Mucosa of descending colon (tissue), 3 donors: ENCODE results near the gene PPDPF. TPM values are rescaled to one million over a fixed set of nuclear protein-coding genes. Genes with fewer than 3 reads are reported as not detected.
A peak's percentile ranks its signal among the peaks of the same experiment; 100 is the strongest.

ENCODE experiments used
- ATAC-seq: fragments of 200-7000 bp; cut with Tn5 transposase; one replicate; pipeline ENCODE4 v1.9.1; 2020; ENCODE audit warnings: mild to moderate bottlenecking, moderate library complexity
- DNase-seq, 3 donors: peaks; one replicate each; pipeline ENCODE4 v3.0.0-alpha.2; 2020
- H3K36me3 ChIP-seq: fragments of 200-600 bp; one replicate; pipeline ENCODE4 v1.8.0; 2021; ENCODE audit warnings: low read depth, mild to moderate bottlenecking
- H3K4me1 ChIP-seq: fragments of 200-600 bp; one replicate; pipeline ENCODE4 v1.8.0; 2021; ENCODE audit warnings: low read depth, mild to moderate bottlenecking
- H3K4me3 ChIP-seq: fragments of 200-600 bp; one replicate; pipeline ENCODE4 v1.8.0; 2021; ENCODE audit warnings: mild to moderate bottlenecking
- H3K9me3 ChIP-seq: fragments of 200-600 bp; one replicate; pipeline ENCODE4 v1.8.0; 2021; ENCODE audit warnings: mild to moderate bottlenecking
- intact Hi-C, 2 donors: fragments of 100-400 bp; cut with DNase I in 1 of 2; cut with micrococcal nuclease in 1 of 2; formaldehyde crosslinking; loops; one replicate each; pipeline versions ENCODE4 v1.11.0 to v1.11.1; 2022; cut with DNase I, micrococcal nuclease
- total RNA-seq, 3 donors: library from RNA; stranded (reverse); fragmentation: NEBNext Ultra II Directional in 2 of 3; extraction: Animal tissue kit (Norgen Biotek cat#: 25700) in 2 of 3; gene quantifications; one replicate each; pipeline versions ENCODE4 v1.2.1 to v1.2.4, GENCODE V29; 2021 to 2023
- TF ChIP-seq, protein P1 (sequence below): fragments of 200-600 bp; IDR thresholded peaks from one replicate; pipeline ENCODE4 v1.8.0; 2022; ENCODE audit warnings: antibody characterized with exemption, mild to moderate bottlenecking
- donor health status: DM: no; HTN: no; CAD: no; lungs with moderate emphysema.
- donor health status: DM: no; HTN: no; CAD: no.
- donor health status: DM: no; HTN: yes; CAD: no.

The PPDPF gene
- total RNA-seq, 3 donors from 2014 or later, result 263 to 672 (median 537) TPM

DNA sequence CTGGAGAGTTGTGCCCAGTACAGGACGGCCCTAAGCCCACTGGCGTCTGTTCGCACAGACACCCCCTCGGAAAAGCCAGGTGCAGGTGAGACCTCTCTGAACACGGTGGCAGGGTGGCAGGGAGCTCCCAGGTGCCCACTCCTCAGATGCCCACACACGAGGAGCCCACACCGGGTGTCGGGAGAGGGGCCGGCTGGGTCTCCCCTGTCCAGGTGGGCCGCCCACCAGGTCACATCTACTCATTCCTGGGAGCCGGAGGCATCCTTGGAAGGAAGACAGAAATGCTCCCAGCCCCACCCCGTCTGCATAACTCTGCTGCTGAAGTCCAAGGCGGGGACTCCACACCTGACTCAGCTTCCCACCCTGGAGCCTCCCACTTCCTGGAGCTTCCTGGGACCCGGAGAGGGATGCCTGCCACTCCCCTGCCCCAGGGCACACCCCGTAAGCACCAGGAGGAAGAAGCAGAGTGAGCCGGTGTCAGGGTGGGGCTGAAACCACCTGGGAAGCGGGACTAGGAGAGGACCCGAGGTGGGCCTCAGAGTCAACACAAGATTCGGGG, 24.5 kb downstream of the PPDPF start:
- ATAC-seq (peak; percentile 86), DNase-seq (peak; percentile 82 to 90 (median 84))
- intact Hi-C loops, result no loop called here
- no peak overlapping the region for H3K4me3 ChIP-seq
- TF ChIP-seq, protein P1, sequence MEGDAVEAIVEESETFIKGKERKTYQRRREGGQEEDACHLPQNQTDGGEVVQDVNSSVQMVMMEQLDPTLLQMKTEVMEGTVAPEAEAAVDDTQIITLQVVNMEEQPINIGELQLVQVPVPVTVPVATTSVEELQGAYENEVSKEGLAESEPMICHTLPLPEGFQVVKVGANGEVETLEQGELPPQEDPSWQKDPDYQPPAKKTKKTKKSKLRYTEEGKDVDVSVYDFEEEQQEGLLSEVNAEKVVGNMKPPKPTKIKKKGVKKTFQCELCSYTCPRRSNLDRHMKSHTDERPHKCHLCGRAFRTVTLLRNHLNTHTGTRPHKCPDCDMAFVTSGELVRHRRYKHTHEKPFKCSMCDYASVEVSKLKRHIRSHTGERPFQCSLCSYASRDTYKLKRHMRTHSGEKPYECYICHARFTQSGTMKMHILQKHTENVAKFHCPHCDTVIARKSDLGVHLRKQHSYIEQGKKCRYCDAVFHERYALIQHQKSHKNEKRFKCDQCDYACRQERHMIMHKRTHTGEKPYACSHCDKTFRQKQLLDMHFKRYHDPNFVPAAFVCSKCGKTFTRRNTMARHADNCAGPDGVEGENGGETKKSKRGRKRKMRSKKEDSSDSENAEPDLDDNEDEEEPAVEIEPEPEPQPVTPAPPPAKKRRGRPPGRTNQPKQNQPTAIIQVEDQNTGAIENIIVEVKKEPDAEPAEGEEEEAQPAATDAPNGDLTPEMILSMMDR, result no peak
- H3K9me3 ChIP-seq, result no peaks in the 10 kb centered on the region
- H3K36me3 ChIP-seq, result no peaks in the 10 kb centered on the region
- H3K4me1 ChIP-seq, result peaks cover 33% of the 10 kb centered on the region

DNA sequence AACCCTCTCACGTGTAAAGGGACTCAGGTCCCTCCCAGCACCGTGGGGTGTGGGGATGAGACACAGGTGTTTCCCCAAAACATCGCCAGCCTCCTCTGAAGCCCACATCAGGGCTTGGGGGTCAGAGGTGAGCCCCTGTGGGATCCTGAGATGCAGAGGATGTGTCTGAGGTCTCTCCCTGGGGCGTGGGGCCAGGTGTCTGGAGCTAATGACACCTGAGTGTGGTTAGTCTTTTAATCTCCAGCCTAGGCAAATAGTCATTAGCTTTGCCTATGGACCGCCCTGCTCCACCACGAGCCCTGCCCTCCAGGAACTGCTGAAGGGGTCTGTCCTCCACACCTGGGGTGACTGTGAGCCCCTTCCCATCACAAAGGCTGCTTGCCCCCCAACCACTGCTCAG, 25.2 kb downstream of the PPDPF start:
- no peak overlapping the region for H3K4me3 ChIP-seq
- H3K36me3 ChIP-seq, result no peaks in the 10 kb centered on the region
- DNase-seq (peak in 1 of 3 donors; percentile 56), ATAC-seq (peak; percentile 42)
- intact Hi-C loops, result no loop called here
- TF ChIP-seq, protein P1, result no peak
- H3K9me3 ChIP-seq, result no peaks in the 10 kb centered on the region
- peaks cover 33% of the 10 kb centered on the region for H3K4me1 ChIP-seq

DNA sequence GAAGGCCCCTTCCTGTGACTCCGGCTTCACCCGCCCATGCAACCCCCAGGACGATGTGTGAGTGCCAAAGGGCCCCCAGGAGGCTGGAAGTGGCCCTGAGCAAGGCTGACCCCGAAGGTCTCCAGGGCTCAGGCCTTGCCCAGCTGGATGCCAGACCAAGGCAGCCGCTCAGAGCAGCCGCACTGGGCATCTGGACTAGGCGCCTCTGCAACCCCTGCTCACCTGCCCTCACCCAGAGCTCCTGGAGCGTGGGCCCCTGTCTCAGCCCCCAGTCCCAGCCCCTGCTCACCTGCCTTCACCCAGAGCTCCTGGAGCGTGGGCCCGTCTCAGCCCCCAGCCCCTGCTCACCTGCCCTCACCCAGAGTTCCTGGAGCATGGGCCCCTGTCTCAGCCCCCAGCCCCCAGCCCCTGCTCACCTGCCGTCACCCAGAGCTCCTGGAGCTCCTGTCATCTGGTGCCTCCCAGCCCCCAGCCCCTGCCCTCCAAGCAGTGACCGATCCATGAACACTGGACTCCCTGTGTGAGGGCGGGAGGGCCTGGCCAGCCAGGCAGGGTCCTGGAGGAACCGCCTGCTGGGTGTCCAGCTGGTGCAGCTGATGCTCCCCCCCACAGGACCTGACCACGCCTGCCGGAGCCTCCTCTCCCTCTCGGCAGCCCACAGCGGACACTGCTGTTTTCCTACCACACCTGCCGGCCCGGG, 25.8 kb downstream of the PPDPF start:
- intact Hi-C loops, result no loop called here
- no peak for DNase-seq
- TF ChIP-seq, protein P1, result no peak

DNA sequence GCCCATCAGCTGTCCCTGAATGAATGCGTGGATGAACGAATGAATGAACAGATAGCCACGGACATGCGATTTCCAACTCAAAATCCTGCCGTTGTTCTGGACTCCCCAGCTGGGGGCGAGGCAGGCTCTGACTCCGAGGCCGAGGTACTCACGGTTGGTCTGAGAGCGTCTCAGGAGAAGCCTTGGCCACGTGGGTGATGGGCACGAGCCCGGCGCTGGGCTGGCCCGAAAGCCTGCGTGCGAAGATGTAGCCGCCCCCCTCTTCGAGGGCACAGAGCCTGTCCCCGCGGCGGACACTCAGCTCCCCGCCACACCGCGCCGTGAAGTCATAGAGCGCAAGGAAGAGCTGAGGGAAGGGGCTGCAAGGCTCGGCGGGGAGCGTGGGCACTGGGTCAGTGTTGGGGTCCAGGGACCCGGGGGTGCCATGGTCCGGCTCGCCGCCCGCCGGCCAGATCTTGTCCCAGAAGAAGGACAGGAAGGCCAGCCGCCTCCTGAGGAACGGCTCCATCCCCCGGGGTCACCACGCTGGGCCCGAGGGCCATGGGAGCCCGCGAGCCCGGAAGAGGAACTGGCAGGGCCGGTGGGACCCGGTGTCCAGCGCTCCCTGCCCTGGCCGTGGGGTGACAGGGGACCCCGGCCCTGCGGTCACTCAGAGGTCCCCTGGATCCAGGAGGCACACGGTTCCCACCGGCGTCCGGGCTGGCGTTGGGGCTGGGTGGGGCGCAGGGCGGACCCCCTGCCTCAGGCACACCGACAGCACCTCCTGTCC, 26.6 kb downstream of the PPDPF start:
- H3K4me3 ChIP-seq, result no peak overlapping the region
- H3K9me3 ChIP-seq, result no peaks in the 10 kb centered on the region
- intact Hi-C loops, result no loop called here
- ATAC-seq, result no peak
- H3K36me3 ChIP-seq, result no peaks in the 10 kb centered on the region
- H3K4me1 ChIP-seq, result peaks cover 33% of the 10 kb centered on the region
- no peak for DNase-seq
- TF ChIP-seq, protein P1, result no peak

More for the DNA sequence above, 25.8 kb downstream of the PPDPF start:
- Histone ChIP-seq H3K9me3 (no peaks in the 10 kb centered on the region), H3K4me1 (peaks cover 33% of the 10 kb centered on the region), H3K36me3 (no peaks in the 10 kb centered on the region), H3K4me3 (no peak overlapping the region)
- no peak for ATAC-seq

DNA sequence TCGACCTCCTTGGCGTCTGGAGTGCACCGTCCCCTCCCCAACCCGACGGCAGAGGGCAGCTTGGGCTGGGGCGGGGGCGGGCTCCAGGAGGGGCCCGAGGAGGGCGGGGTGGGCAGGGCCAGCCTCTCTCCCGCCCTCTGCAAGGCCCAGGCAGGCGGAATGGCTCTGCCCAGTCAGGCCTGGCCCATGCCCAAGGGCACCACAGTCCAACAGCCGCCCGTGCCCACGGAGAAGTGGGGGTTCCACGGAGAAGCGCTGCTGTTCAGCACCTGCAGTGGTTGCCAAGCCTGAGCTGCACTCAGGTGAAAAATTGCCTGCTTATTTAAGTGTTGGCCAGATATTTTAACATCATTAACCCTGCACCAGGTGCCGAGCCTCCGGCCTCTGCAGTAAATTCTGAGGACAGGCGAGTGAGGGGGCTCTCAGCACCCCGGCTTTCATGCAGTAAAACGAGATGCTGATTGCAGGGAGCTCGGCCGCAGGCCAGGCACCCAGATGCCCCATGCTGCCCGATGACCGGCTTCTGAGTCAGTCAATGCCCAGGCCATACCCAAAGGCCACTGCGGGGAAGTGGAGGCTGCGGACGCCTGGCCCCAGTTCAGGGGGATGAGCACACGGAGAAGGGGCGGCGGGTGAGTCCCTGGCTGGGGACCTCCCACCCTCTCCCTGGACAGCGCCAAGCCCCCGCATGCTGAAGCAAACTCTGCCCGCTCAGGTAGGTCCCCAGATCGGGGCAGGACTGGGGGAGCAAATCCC, 27.3 kb downstream of the PPDPF start, which contains the start of gene SRMS:
SRMS (minus strand) TSS at position 25 of the 756 bp plus-strand sequence. CDS start 286 bp downstream, outside the sequence.
- Histone ChIP-seq H3K9me3 (no peaks in the 10 kb centered on the region), H3K4me3 (no peak within 1 kb of the TSS), H3K4me1 (peaks cover 33% of the 10 kb centered on the region), H3K36me3 (no peaks in the 10 kb centered on the region)
- intact Hi-C loops, result no loop called here
- no peak for DNase-seq
- TF ChIP-seq, protein P1, result no peak
- peak; percentile 6 for ATAC-seq
